C4-2B (cell line): ENCODE data around the gene OGFOD1.

Experiments
- H3K27ac ChIP-seq: fragments of 450-650 bp; 2 replicates; pipeline ENCODE4 v1.5.1; 2017
- CTCF ChIP-seq: fragments of 450-650 bp; conservative IDR thresholded peaks from 2 replicates; pipeline ENCODE4 v1.5.1; 2017; ENCODE audit warnings: mild to moderate bottlenecking
- ZFX ChIP-seq: fragments of 450-650 bp; IDR thresholded peaks from 2 replicates; pipeline ENCODE4 v1.6.1; 2017

Gene OGFOD1

GRCh38 chr16:56514845-56515244, 63.5 kb downstream of the OGFOD1 start:
- TF ChIP-seq CTCF = no peak
- TF ChIP-seq ZFX = no peak
- no peak overlapping the region for H3K27ac ChIP-seq

- TF ChIP-seq ZFX = no peak
- no peak for TF ChIP-seq CTCF
- no peak overlapping the region for H3K27ac ChIP-seq
These were observed 64.3 kb downstream of the OGFOD1 start for GRCh38 chr16:56515665-56516064.

- H3K27ac ChIP-seq = no peak overlapping the region
- TF ChIP-seq ZFX (no peak), CTCF (no peak)
These were observed 65.9 kb downstream of the OGFOD1 start for GRCh38 chr16:56517206-56517605.

- TF ChIP-seq ZFX (no peak), CTCF (no peak)
- no peak overlapping the region for H3K27ac ChIP-seq
These were observed 67.1 kb downstream of the OGFOD1 start for GRCh38 chr16:56518425-56518824.

GRCh38 chr16:56519459-56520250, 68.3 kb downstream of the OGFOD1 start, which contains the start of gene BBS2:
Gene BBS2 (minus strand): TSS chr16:56520024. CDS start chr16:56519862, 162 bp downstream.
- peak within 1 kb of the TSS; percentile 80 for H3K27ac ChIP-seq
- no peak; the same call in 1 of the 2 replicates for TF ChIP-seq CTCF
- TF ChIP-seq ZFX = peak; percentile 24; the same call in 1 of the 2 replicates

- no peak for TF ChIP-seq CTCF
- TF ChIP-seq ZFX = no peak
- peak overlapping the region; percentile 80 for H3K27ac ChIP-seq
These were observed 68.9 kb downstream of the OGFOD1 start for GRCh38 chr16:56520251-56520577.

GRCh38 chr16:56525236-56525635, 73.9 kb downstream of the OGFOD1 start:
- no peak overlapping the region for H3K27ac ChIP-seq
- no peak for TF ChIP-seq CTCF
- no peak for TF ChIP-seq ZFX
